ENCODE data around the gene FBLN2. TPM values are rescaled to one million over a fixed set of nuclear protein-coding genes. Genes with fewer than 3 reads are reported as not detected.

Gene FBLN2
- total RNA-seq, 1 donor from 2014 or later: not detected

DNA sequence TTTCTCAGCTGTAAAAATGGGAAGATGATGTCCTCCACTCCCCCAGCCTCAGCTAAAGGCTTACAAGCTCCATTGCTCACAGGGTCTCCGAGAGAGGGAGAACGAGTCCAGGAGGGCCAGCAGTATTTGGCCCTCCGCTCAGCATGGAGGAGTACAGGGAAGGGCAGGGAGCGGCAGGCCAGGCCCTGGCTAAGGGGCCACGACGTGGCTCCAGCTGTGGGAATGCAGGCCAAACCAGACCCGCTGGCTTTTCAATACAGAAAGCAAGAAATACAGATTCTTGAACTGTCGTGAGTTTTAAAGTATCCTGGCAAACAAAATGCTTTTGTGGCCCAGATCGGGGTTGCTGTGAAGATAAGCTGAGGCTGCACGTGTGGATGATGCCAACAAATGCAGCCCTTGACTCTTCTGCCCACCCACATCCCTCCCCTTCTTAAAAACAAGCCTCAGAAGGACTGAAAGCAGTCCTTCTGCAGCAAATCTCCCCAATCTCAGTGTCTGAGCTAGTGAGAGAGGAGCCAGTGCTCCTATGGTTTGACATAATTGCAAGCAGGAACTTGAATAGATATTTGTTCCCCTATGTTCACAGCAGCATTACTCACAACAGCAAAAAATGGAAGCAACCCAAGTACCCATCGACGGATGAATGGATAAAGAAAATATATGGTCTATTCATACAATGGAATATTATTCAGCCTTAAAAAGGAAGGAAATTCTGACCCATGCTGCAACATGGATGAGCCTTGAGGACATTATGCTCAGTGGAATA is 18.5 kb upstream of the FBLN2 start:
- intact Hi-C loops (cut with micrococcal nuclease): no loop called here

DNA sequence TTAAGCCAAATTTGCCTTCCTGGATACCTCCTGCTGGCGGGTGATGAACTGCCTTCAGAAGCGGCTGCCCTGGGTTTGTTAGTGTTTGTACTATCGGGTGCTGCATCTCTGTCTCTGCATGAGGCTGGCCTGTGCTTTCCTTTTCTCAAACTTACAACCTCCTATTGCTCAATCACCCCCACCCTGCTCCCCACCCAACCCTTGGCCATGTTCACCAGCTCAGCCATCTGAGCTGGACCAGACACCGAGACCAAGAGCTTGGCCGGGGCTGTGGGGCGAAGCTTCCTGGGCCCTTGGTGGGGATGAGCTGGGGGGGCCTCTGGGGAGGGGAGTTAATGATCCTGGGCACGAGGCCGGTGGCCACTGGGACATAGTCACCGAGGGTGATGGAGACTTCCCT is 16.8 kb upstream of the FBLN2 start:
- intact Hi-C loops (cut with micrococcal nuclease): no loop called here

DNA sequence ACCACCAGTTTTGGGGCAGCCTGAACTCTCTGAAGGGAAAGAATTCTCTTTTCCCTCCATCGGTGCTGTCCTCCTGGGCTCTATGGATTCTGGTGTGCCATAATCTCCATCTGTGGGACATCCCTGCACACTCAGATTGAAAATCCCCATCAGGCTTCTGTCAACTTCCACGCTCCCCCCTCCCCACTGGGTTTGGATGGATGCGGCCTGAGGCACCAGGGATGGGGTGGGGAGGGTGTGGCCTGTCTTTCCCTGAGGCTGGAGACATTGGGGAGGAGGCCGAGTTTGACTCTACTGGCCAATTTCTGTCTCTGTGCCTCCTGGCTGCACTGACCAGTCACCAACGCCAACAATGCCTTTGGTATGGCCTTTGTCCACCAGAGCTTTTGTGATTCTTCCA is 16.3 kb upstream of the FBLN2 start:
- intact Hi-C loops (cut with micrococcal nuclease): no loop called here

DNA sequence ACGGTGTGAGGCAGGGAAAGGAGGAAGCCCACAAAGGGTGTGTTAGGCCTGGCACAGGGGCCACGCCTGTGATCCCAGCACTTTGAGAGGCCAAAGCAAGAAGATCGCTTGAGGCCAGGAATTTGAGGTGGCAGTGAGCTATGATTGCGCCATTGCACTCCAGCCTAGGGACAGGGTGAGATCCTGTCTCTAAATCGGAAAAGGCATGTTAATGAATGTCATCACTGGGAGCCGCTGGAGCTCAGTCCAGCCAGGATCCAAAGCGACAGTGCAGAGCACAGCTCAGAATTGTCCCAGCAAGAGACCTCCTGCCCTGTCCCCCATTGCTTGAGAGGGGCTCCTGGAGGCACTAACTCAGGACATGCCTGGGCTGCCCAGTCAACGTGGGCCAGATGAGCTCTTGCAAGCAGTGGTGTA is 15.0 kb upstream of the FBLN2 start:
- intact Hi-C loops (cut with micrococcal nuclease): no loop called here

DNA sequence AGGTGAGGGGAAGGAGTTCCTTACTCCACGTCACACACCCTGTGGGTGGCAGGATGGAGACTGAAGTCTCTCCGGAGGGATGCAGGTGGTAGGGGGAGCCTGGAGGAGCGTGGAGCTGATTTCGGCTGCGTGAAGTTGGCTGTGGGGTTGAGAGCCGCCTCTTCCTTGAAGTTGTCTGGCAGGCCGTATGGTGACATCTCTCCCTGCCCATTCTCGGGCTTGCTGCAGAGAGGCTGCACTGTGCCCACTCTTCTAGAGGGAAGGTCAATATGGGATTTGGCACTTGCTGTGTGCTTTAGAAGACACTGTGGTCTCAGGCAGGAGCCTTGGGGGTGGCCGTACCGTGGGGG is 13.4 kb upstream of the FBLN2 start:
- intact Hi-C loops (cut with micrococcal nuclease): no loop called here

DNA sequence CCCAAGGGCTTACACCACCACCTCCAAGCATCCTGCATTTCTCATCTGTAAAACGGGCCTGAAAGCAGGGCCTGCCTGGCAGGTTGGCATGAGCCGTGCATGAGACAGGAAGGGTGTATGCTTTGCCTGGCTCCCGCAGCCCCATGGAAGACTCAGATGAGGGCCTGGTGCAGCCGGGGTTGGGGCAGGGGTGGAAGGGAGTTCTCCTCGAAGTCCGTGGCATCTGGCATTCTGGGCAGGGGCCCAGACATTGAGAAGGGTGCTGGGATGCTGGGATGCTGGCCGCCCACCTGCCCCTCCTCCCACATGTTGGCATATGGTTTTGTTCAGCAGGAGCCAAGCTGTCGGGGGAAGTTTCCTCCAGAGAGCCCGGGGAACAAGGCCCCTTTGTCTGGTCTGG is 13.0 kb upstream of the FBLN2 start:
- intact Hi-C loops (cut with micrococcal nuclease): no loop called here

DNA sequence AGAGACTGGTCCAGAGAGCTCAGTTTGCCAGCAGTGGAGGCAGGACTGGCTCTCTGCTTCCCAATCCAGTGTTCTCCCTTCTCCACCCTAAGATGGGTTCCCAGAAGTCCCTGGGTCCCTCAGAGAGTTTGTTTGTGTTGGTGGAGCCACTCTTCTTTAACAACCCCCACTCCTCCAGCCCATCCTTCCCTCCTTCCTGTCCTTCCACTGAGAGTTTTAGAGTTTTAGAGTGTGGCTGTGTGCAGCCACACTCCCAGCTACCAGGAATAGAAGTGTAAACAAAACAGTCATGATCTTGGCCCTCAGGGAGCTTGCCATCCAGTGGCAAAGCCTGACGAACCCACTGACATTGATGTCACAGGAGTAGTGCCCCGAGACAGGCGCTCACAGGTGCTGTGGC is 12.5 kb upstream of the FBLN2 start:
- intact Hi-C loops (cut with micrococcal nuclease): no loop called here

DNA sequence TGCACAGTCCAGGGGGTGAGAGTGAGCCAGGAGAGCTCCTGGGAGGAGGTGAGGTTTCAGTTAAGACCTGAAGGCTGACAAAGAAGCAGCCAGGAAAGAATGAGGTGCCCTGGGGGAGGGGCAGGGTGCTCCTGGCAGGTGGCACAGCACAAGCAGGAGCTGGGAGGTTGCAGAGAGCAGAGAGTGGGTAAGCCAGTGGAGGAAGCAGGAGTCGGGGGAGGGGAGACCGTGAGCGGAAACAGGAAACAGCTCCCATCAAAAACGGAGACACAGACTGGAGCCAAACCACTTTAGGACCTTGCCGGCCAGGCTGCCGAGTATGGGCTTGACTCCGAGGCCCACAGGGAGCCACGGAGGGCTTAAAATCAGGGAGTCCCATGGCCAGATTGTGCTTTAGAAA is 12.1 kb upstream of the FBLN2 start:
- intact Hi-C loops (cut with micrococcal nuclease): no loop called here

DNA sequence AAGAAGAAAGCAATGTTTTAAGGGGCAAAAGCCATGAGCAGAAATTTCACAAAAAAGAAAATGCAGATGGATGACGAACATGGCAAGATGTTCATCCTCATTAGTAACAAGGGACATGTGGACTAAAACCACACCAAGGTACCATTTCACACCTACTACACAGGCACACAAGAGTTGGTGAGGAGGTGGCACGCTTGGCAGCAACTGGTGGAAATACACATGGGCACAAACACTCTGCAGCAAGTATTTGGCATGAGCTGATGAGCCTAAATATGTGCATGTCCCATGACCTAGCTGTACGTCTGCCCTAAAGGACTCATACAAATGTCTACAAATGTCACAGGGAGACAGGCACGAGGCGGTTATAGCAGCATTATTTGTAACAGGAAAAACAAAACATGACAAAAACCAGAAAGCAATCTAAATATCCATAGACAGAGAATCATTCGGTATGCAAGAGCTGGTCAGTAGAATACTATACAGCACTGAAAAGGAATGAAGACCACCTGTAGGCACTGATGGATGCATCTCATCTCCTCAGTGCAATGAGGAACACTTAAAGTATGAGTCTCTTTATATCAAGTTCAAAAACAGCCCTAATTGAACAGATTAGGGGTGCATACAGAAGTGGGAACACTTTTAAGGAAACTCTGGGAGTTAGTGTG is 11.5 kb upstream of the FBLN2 start:
- intact Hi-C loops (cut with micrococcal nuclease): no loop called here

DNA sequence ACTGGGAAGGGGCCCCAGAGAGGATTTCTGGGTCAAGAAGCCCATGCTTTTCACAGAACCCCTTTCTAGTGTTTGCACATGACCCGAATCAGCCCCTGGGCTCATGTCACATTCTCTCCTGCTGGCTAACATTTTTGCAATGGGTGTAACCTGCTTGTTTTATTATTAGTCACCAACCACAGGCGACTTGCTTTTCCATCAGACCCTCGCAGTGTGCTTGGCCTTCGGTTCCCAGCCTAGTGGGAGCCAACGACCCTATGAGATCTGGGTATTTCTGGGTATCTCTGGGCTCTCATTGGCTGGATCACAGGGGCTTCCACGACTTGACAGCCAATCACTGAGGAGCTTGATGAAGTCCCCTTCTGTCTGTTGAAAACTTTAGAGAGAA is 11.0 kb upstream of the FBLN2 start:
- intact Hi-C loops (cut with micrococcal nuclease): no loop called here

DNA sequence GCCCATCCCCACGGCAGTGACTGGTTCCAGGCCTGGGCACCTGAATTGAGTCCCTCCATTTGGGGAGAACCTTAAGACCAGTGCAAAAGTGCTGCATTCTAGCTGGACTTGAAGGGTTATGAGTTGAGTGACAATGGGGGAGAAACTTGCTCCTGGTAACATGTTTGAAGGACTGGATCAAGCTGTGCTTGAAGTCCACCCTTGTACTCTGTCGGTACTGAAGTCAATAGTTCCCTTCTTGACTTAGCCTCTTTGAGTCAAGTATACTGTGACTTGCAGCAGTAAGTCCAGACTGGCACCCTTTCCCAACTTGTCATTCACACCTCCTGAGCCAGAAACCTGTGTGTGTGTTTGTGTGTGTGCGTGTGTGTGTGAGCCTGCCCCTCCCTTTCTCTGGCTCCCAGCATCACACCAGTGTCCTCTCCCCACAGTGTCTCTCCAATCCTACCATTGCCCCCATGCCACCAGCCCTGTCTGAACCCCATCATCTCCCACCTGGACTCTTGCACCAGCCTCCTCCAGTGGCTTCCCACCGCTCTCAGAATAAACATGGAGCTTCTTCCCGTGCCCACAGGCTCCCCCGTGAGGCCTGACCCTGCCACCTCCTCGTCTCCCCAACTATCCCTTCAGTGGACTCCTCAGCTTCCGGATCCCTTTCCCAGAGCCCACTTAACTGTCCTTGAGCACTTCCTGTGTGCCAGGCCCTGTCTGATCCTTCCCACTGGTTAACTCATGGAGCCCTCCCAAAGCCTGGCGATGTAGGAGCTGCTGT is 10.2 kb upstream of the FBLN2 start:
- intact Hi-C loops (cut with micrococcal nuclease): no loop called here

DNA sequence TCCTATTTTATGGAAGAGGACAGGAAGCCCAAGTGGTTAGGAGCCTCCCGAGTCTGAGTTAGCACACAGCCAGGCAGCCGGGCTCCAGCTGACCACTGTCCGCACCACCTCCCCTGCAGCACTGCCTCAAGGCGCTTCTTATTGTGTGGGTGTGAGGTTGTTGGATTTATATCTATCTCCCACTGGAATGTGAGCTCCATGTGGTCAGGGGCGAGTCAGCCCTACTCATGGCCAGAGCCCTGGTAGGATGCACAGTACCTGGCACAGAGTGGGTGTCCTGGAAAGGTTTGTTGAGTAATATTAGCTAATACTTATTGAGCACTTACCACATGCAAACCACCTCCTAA is 9.7 kb upstream of the FBLN2 start:
- intact Hi-C loops (cut with micrococcal nuclease): no loop called here

DNA sequence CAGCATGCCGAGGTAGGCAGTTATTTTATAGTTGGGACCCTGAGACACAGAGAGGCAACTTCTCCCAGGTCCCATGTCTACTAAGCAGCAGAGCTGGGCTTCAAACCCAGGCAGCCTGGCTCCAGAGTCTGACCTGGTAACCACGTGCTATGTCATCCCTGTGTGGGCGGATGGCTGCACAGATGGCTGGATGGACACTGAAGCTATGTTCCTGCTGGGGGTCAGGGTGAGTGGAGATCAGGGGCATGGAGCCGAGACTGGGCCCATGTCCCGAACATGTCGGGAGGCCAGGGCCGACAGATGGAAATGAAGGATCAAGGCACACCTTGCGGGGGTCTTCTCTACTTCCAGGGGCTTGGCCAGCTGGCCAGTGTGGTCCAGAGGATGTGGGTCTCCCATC is 9.3 kb upstream of the FBLN2 start:
- intact Hi-C loops (cut with micrococcal nuclease): loop anchor here (10.0 kb wide), 1 partner anchor 525 kb away; no protein-coding TSS in a partner anchor

DNA sequence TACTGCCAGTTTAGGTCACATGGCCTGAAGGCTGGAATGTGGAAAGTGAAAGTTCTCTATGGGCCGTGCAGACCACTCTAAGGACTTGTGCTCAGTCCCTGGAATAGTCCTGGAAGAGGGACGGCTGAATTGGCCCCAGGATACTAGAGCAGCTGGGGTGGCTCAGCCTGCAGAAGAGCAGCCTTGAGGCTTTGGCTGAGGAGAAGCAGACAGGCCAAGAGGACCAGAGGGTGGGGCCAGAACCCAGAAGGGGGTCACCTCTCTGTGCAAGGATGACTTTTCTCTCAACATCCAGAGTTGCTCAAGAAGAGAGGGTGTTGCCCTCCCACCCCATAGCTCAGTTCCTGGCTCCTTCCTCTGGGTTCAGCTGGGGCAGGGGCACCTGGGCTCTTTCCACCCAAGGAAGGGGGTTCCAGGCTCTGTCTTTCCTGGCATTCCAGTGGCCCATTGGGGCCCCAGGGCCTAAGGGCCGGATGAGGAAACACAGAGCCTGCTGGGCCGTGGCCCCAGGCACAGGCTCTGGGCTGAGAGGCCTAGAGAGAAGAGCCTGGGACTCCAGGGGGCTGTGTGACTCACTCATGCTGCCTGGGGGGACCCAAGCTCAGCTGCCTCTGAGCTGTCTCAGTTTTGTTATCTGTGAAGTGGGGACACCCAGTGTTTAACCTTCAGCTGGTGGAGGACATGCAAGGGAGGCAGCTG is 8.5 kb upstream of the FBLN2 start:
- intact Hi-C loops (cut with micrococcal nuclease): loop anchor here (10.0 kb wide), 1 partner anchor 526 kb away; no protein-coding TSS in a partner anchor

DNA sequence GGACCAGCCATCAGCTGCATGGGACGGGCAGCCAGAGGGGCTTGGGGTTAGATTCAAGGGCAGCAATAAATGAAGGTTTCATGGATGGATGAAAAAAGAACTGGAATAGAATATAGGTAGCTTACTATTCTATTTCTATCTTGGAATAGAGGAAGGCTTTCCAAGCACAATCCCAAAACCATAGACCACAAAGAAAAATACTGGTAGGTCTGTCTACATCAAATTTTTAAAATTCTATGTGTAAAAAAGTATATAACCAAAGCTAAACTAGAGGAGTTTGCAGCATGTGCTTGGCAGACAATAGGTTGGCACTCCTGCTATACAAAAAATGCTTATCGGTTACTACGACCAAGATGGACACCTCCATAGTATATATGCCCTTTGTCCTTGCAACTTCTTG is 7.2 kb upstream of the FBLN2 start:
- intact Hi-C loops (cut with micrococcal nuclease): loop anchor here (10.0 kb wide), 1 partner anchor 527 kb away; no protein-coding TSS in a partner anchor

DNA sequence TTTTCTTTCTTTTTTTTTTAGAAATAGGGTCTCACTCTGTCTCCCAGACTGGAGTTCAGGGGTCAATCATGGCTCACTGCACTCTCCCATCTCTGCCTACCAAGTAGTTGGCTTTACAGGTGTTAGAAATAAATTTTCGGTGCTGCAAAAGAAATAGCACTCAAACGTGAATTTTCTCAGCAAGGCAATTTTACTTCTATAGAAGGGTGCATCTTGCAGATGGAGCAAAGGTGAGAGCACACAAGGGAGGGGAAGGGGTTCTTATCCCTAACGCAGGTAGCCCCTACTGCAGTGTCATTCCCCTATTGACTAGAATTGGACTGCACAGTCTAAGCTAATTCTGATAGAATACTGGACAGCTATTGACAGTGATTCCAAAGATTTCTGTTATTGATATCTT is 6.8 kb upstream of the FBLN2 start:
- intact Hi-C loops (cut with micrococcal nuclease): loop anchor here (10.0 kb wide), 1 partner anchor 527 kb away; no protein-coding TSS in a partner anchor

DNA sequence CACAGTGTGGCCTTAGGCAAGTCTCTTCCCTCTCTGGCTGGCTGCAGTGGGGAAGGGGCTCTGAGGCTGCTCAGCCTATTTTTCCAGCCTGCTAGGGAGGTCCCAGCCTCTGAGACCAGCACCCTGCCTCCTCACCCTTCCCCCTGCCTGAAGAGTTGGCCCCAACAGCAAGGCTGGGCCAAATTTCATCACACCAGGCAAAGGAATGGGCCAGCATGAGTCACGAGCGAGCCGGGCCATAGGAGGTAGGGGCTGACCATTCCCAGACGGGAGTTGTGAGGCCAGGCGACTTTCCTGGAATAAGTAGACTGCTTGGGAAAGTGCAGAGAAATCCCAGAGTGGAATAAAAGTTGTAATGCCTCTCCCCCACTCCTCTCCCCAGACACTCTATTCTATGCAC is 5.7 kb upstream of the FBLN2 start:
- intact Hi-C loops (cut with micrococcal nuclease): loop anchor here (10.0 kb wide), 1 partner anchor 528 kb away; no protein-coding TSS in a partner anchor

DNA sequence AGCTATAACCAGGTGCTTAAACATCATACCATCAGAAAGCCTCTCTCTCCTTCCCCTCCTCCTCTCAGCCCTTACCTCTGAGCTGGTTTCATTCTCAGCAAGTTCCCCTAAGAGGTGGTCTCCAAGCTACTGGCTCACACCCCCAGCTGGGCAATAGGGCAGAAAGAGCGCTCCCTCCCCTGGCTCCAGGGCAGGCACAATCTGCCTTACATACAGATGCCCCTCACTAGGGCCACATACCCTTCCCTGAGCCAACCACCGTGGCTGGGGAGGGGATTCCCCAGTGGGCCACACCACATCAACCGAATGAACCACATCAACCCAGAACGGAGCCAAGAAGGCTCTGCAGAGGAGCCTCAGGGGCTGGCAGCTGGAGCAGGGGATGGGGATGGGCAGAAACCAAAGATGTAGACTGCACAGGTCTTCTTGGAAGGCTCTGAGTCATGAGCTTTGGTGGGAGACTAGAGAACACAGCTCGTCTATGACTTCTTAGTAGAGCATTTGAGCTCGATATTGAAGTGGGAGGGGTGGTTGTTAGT is 4.6 kb upstream of the FBLN2 start:
- intact Hi-C loops (cut with micrococcal nuclease): loop anchor here (1.0 to 10.0 kb wide), 4 partner anchors 48 to 600 kb away; no protein-coding TSS in a partner anchor

DNA sequence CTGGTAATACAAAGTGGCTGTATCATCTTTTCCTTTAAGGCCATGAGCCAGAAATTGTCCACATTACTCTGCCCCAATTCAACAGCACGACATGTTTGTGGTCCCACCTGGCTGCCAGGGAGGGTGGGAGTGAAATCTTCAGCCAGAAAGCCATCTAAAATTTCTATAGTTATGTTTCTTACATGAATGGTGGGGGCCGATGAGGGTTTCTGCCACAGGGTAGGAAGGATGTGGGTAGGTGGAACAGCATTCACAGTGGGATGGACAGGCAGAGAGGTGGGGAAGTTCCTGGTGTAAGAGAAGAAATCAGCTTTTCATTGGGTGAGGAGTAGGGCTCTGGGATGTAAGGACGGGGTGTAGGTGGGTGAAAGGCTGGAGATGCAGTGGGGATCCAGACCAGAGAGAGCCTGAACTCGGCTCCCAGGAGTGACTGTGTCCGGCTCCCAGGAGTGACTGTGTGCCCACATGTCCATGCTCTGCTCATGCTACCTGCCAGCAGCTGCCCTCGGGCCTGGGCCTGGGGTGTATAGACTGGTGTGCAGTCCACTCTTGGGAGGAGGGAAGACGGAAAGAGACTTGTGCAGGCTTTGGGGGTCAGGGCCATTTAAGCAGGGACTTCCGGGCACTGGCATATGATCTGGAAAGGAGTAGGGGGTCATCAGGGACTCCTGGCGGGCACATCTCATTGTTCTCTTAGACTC is 3.8 kb upstream of the FBLN2 start:
- intact Hi-C loops (cut with micrococcal nuclease): loop anchor here (1.0 to 10.0 kb wide), 5 partner anchors 49 to 599 kb away; no protein-coding TSS in a partner anchor

DNA sequence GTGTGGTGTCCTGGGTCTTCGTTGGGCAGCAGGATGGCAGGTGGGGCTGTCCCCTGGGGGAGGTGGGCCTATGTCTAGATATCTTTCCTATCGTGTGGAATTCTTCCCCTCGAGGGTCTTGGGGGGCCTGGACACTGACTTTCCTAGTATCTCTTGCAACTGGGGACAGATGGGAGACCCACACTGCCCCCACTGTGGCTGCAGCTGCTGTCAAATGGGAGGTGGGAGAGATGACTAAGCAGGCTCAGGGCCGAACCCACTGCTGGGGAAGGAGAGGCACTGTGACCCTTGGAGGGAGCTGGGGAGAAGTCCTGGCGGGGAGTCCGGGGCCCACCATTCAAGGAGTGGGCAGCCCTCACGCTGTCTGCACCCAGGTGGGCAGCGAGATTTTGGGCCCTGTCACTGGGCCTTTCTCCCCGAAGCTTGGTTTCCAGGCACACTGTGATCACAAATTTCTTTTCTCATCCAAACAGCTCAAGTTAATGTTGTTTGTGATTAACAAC is 2.9 kb upstream of the FBLN2 start:
- intact Hi-C loops (cut with micrococcal nuclease): loop anchor here (2.0 to 10.0 kb wide), 3 partner anchors 103 to 531 kb away; no protein-coding TSS in a partner anchor

Data from T-helper 1 cell treated with Interleukin-12 subunit alpha and Interleukin-12 subunit beta and Interleukin-4 antibody, amounts not matched to agents 30 ng/mL and 1 ng/mL, for 36 hours (primary cell).